SK-N-SH (cell line): ENCODE results near the gene ACSL1.
"Not testable (repeated sequence)": the region's sequence is repeated elsewhere in the genome, so short reads cannot be mapped to it uniquely, and the experiment has no call there.

Experiments used
- GABPA ChIP-seq: IDR thresholded peaks from 2 replicates; pipeline ENCODE4 v1.4.0; 2012; ENCODE audit warnings: low read depth, mild to moderate bottlenecking
- JUND ChIP-seq: IDR thresholded peaks from 2 replicates; pipeline ENCODE4 v1.4.0; 2012
- POLR2AphosphoS5 ChIP-seq: IDR thresholded peaks from 2 replicates; pipeline ENCODE4 v1.6.1; 2012; ENCODE audit warnings: low read depth, low read length
- TCF12 ChIP-seq: IDR thresholded peaks from 2 replicates; pipeline ENCODE4 v1.4.0; 2012
- YY1 ChIP-seq: IDR thresholded peaks from 2 replicates; pipeline ENCODE4 v1.4.0; 2012; ENCODE audit warnings: low read depth, mild to moderate bottlenecking
- TF ChIP-seq, protein P1 (sequence below): IDR thresholded peaks from 2 replicates; pipeline ENCODE4 v1.4.0; 2012; ENCODE audit warnings: low read depth, borderline replicate concordance
- TF ChIP-seq, protein P2 (sequence below): fragments of 200-600 bp; sonication (generic); IDR thresholded peaks from 2 replicates; pipeline ENCODE4 v1.6.1; 2017; ENCODE audit warnings: antibody characterized with exemption, mild to moderate bottlenecking, moderate library complexity
- TF ChIP-seq, protein P3 (sequence below): IDR thresholded peaks from 2 replicates; pipeline ENCODE4 v1.6.1; 2012; ENCODE audit warnings: mild to moderate bottlenecking, low read depth, low read length, moderate library complexity

DNA sequence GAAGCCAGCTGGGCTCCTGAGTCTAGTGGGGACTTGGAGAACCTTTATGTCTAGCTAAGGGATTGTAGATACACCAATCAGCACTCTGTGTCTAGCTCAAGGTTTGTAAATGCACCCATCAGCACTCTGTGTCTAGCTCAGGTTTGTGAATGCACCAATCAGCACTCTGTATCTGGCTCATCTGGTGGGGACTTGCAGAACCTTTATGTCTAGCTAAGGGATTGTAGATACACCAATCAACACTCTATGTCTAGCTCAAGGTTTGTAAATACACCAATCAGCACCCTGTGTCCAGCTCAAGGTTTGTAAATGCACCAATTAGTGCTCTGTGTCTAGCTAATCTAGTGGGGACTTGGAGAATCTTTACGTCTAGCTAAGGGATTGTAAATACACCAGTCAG, 84.1 kb downstream of the ACSL1 start:
- not testable (repeated sequence) for TF ChIP-seq POLR2AphosphoS5, GABPA, YY1, TCF12, JUND
- TF ChIP-seq, protein P1, sequence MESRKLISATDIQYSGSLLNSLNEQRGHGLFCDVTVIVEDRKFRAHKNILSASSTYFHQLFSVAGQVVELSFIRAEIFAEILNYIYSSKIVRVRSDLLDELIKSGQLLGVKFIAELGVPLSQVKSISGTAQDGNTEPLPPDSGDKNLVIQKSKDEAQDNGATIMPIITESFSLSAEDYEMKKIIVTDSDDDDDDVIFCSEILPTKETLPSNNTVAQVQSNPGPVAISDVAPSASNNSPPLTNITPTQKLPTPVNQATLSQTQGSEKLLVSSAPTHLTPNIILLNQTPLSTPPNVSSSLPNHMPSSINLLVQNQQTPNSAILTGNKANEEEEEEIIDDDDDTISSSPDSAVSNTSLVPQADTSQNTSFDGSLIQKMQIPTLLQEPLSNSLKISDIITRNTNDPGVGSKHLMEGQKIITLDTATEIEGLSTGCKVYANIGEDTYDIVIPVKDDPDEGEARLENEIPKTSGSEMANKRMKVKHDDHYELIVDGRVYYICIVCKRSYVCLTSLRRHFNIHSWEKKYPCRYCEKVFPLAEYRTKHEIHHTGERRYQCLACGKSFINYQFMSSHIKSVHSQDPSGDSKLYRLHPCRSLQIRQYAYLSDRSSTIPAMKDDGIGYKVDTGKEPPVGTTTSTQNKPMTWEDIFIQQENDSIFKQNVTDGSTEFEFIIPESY = not testable (repeated sequence)
- TF ChIP-seq, protein P2, sequence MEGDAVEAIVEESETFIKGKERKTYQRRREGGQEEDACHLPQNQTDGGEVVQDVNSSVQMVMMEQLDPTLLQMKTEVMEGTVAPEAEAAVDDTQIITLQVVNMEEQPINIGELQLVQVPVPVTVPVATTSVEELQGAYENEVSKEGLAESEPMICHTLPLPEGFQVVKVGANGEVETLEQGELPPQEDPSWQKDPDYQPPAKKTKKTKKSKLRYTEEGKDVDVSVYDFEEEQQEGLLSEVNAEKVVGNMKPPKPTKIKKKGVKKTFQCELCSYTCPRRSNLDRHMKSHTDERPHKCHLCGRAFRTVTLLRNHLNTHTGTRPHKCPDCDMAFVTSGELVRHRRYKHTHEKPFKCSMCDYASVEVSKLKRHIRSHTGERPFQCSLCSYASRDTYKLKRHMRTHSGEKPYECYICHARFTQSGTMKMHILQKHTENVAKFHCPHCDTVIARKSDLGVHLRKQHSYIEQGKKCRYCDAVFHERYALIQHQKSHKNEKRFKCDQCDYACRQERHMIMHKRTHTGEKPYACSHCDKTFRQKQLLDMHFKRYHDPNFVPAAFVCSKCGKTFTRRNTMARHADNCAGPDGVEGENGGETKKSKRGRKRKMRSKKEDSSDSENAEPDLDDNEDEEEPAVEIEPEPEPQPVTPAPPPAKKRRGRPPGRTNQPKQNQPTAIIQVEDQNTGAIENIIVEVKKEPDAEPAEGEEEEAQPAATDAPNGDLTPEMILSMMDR = not testable (repeated sequence)
- TF ChIP-seq, protein P3, sequence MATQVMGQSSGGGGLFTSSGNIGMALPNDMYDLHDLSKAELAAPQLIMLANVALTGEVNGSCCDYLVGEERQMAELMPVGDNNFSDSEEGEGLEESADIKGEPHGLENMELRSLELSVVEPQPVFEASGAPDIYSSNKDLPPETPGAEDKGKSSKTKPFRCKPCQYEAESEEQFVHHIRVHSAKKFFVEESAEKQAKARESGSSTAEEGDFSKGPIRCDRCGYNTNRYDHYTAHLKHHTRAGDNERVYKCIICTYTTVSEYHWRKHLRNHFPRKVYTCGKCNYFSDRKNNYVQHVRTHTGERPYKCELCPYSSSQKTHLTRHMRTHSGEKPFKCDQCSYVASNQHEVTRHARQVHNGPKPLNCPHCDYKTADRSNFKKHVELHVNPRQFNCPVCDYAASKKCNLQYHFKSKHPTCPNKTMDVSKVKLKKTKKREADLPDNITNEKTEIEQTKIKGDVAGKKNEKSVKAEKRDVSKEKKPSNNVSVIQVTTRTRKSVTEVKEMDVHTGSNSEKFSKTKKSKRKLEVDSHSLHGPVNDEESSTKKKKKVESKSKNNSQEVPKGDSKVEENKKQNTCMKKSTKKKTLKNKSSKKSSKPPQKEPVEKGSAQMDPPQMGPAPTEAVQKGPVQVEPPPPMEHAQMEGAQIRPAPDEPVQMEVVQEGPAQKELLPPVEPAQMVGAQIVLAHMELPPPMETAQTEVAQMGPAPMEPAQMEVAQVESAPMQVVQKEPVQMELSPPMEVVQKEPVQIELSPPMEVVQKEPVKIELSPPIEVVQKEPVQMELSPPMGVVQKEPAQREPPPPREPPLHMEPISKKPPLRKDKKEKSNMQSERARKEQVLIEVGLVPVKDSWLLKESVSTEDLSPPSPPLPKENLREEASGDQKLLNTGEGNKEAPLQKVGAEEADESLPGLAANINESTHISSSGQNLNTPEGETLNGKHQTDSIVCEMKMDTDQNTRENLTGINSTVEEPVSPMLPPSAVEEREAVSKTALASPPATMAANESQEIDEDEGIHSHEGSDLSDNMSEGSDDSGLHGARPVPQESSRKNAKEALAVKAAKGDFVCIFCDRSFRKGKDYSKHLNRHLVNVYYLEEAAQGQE = not testable (repeated sequence)
